ENCODE results near the gene LIN54.
"Not testable (repeated sequence)": the region's sequence is repeated elsewhere in the genome, so short reads cannot be mapped to it uniquely, and the experiment has no call there.

LIN54 gene

DNA sequence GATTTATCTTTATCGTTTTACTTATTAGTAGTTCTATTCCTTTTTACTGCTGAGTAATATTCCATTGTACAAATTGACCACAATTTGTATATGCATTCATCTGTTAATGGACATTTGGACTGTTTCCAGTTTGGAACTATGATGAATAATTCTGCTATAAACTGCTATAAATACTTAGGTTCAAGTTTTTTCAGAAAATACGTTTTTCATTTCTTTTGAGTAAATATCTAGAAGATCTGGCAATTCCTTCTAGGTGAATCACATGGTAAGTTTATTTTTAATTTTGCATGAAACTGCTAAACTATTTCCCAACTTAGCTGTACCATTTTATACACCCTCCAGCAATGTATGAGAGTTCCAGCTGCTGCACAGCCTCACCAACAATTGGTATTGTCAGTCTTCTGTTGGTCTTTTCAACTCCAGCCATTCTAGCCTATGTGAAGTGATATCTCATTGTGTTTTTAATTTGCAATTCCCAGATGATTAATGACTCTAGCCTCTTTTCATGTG, 22.2 kb downstream of the LIN54 start:
- Mint-ChIP-seq H3K27me3 (no peaks in the 10 kb centered on the region), H3K36me3 (peaks cover 5% of the 10 kb centered on the region), H3K4me1 (ENCODE audit: low read depth) (peaks cover 21% of the 10 kb centered on the region), H3K4me3 (no peak overlapping the region), H3K27ac (peak overlapping the region; percentile 28), H3K9me3 (ENCODE audit: low read depth) (no peaks in the 10 kb centered on the region)

DNA sequence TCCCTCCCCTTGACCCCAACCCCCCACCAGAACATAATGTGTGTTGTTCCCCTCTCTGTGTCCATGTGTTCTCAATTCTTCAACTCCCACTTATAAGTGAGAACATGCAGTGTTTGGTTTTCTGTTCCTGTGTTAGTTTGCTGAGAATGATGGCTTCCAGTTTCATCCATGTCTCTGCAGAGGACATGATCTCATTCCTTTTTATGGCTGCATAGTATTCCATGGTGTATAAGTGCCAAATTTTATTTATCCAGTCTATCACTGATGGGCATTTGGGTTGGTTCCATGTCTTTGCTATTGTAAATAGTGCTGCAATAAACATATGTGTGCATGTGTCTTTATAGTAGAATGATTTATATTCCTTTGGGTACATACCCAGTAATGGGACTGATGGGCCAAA, 23.1 kb downstream of the LIN54 start:
- H3K27me3 Mint-ChIP-seq, H3K4me3 Mint-ChIP-seq: not testable (repeated sequence)

DNA sequence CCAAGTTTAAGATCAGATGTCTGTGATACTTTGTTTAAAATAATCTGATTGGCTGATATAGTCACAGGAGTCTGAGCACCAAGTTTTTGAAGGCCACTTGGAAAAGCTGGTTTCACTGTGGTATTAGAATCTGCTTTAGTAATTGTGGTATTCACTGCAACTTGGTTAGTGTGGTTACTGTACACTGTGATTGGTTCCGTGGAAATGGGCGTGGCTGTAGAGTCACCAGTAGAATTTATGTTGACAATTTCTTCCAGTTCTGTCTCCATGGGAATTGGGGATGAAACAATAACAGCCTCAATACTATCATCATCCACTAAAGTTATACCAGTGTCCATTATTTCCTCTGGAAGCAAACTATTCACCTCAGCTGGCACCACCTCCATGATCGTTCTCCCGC, 26.2 kb downstream of the LIN54 start:
- Mint-ChIP-seq H3K9me3 (ENCODE audit: low read depth) (no peaks in the 10 kb centered on the region), H3K27me3 (no peaks in the 10 kb centered on the region), H3K27ac (no peak overlapping the region), H3K4me3 (no peak overlapping the region), H3K4me1 (ENCODE audit: low read depth) (peaks cover 10% of the 10 kb centered on the region), H3K36me3 (peaks cover 9% of the 10 kb centered on the region)

More for the DNA sequence above, 23.1 kb downstream of the LIN54 start:
- not testable (repeated sequence) for H3K27ac Mint-ChIP-seq; H3K36me3 Mint-ChIP-seq; H3K9me3 Mint-ChIP-seq (ENCODE audit: low read depth)
- H3K4me1 Mint-ChIP-seq (ENCODE audit: low read depth): peaks cover 21% of the 10 kb centered on the region

DNA sequence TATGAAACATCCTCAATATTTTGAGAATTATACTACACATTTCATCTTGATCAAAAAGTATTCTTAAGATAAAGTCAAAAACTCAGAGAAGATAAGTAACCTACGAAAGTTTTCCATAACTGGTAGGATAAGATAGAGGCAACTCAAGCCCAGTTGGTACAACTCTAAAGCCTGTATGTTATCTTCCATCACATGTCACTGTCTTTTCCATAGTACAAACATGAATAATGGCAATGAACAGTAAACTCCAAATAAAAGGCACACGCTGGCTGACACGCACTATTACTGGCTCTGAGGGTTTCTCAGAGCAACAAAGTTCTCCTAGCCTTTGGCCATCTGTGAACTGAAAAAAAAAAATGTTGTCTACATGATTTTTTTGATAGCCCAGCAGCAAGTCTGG, 27.2 kb downstream of the LIN54 start:
- Mint-ChIP-seq H3K4me3 (no peak overlapping the region), H3K27ac (no peak overlapping the region), H3K27me3 (no peaks in the 10 kb centered on the region), H3K9me3 (ENCODE audit: low read depth) (no peaks in the 10 kb centered on the region), H3K36me3 (peaks cover 9% of the 10 kb centered on the region), H3K4me1 (ENCODE audit: low read depth) (peaks cover 6% of the 10 kb centered on the region)

DNA sequence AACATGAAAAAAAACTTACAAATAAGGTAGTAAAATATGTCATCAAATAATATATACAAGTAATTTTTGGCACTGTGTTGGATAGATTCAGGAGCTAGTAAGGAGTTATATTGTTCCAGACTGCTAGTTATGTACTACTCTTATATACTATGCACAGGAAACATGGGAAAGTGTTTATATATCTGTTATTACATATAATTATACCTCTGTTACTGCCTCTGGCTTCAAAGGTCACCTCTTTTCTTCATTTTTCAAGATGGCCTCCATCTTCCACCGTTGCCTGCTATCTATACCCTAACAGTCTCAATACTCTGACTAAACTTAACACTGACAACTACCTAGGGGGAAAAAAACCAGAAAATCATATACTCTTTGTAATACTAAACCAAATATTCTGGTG, 29.5 kb downstream of the LIN54 start:
- Mint-ChIP-seq H3K4me1 (ENCODE audit: low read depth) (peaks cover 6% of the 10 kb centered on the region), H3K36me3 (peaks cover 12% of the 10 kb centered on the region), H3K4me3 (no peak overlapping the region), H3K9me3 (ENCODE audit: low read depth) (no peaks in the 10 kb centered on the region), H3K27me3 (no peaks in the 10 kb centered on the region), H3K27ac (no peak overlapping the region)

DNA sequence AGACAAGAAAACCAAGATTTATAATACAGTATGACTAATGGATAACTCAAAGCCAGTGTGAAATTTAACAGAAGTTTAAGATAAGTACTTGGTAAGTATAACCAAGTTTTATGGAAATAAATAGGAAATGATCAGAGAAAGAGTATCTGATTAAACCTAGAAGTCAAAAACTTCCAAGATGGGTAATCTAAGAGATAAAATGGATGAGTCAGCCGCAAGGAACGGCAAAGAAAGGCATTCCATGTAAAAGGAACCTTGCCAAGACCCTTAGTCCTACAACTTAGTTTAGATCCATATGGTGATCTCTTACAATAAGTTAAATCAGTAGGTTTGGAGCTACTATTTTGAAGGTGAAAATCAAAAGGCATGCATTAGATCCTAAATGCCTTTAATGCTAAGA, 34.8 kb downstream of the LIN54 start:
- Mint-ChIP-seq H3K36me3 (peaks cover 11% of the 10 kb centered on the region), H3K27ac (no peak overlapping the region), H3K9me3 (ENCODE audit: low read depth) (no peaks in the 10 kb centered on the region), H3K4me1 (ENCODE audit: low read depth) (no peaks in the 10 kb centered on the region), H3K4me3 (no peak overlapping the region), H3K27me3 (no peaks in the 10 kb centered on the region)

DNA sequence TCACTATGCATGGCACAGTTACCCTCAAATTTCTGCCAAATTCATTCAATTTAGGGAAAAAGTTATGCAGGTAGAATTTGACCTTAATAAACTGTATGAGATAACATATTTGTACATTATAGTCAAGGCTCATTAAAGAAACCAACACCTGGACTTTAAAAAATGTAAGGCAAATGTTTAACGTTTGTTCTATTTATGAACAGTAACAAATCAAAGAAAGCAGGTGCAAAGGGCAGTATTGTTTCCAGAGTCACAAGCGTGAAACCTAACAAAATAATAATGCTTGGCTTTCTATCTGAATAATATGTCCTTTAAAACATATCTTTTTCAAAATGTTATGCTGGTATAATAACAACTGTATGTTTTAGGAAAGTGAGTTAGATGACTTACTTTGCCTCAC, 41.2 kb downstream of the LIN54 start:
- no peaks in the 10 kb centered on the region for H3K9me3 Mint-ChIP-seq (ENCODE audit: low read depth)
- no peaks in the 10 kb centered on the region for H3K4me1 Mint-ChIP-seq (ENCODE audit: low read depth)
- H3K4me3 Mint-ChIP-seq: no peak overlapping the region
- no peak overlapping the region for H3K27ac Mint-ChIP-seq
- peaks cover 18% of the 10 kb centered on the region for H3K36me3 Mint-ChIP-seq
- no peaks in the 10 kb centered on the region for H3K27me3 Mint-ChIP-seq

DNA sequence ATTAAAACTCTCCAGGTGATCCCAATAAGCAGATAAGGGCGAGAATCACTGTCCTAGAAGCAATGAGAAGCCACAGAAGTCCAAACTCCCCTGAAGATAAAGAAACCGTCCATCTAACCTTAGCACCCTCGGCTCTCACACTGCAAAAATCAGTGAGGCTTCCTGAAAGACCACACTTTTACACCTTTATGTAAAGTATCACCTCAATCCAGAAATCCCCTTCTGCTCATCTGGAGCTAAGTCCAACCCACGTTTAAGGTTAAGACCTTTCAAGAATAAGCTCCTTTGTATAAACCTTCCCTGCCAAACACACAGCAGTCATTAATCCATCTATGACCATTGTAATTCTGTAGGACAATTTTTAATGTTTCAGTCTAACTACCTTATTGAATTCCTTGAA, 41.7 kb downstream of the LIN54 start:
- Mint-ChIP-seq H3K36me3 (peaks cover 21% of the 10 kb centered on the region), H3K9me3 (ENCODE audit: low read depth) (no peaks in the 10 kb centered on the region), H3K4me1 (ENCODE audit: low read depth) (no peaks in the 10 kb centered on the region), H3K27me3 (no peaks in the 10 kb centered on the region), H3K27ac (no peak overlapping the region), H3K4me3 (no peak overlapping the region)

DNA sequence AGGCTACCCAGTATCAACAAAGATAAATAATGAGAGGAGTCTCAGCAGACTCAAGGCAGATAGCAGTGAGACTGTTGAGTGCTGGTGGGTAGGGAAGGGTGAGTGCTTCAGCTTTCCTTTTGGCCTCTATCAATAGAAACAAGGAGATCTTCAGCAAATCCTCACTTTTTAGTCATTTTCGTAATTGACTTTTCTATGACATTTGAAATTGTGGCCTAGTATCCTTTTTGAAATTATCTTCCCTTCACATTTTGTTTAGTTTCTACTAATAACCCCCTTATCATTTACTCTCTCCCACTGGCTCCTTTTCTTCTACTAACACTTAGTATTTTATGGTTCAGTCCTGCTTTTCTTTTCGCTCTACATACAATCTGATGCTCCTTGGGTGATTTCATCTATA, 44.9 kb downstream of the LIN54 start:
- Mint-ChIP-seq H3K4me1 (ENCODE audit: low read depth) (peaks cover 3% of the 10 kb centered on the region), H3K36me3 (peaks cover 26% of the 10 kb centered on the region), H3K27me3 (no peaks in the 10 kb centered on the region), H3K27ac (no peak overlapping the region), H3K4me3 (no peak overlapping the region), H3K9me3 (ENCODE audit: low read depth) (no peaks in the 10 kb centered on the region)

DNA sequence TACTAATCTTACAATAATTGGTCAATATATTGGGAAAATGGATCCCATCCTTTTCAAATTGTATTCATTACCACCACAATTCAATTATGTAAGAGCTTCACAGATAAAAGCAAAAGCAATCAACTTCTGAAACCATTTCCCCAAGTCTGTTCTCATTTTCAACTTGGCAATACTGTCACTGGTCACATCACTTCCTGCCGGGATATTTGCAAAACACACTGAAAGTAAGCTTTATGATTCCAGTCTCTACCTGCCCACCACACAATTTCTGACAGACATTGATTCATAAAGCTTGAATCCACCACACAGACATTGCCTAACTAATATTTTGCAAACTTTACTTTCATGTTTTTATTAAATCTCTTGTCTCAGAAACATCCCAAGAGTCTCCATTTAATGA, 53.6 kb downstream of the LIN54 start:
- H3K4me1 Mint-ChIP-seq (ENCODE audit: low read depth): peaks cover 10% of the 10 kb centered on the region
- no peaks in the 10 kb centered on the region for H3K9me3 Mint-ChIP-seq (ENCODE audit: low read depth)
- peaks cover 21% of the 10 kb centered on the region for H3K36me3 Mint-ChIP-seq
- H3K27ac Mint-ChIP-seq: peak overlapping the region; percentile 13
- no peaks in the 10 kb centered on the region for H3K27me3 Mint-ChIP-seq
- no peak overlapping the region for H3K4me3 Mint-ChIP-seq

DNA sequence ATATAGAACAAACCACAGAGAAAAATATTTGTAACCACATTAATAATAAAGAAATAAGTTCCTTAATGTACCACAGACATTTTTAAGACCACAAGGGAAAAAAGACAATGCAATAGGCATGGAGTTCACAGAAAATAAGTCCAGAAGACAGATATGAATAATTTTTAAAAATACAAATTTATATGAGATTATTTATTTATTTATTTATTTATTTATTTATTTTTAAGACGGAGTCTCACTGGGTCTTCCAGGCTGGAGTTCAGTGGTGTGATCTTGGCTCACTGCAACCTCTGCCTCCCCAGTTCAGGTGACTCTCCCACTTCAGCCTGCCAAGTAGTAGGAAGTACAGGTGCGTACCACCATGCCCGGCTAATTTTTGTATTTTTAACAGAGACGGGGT, 56.4 kb downstream of the LIN54 start:
- H3K27me3 Mint-ChIP-seq: no peaks in the 10 kb centered on the region
- no peak overlapping the region for H3K27ac Mint-ChIP-seq
- H3K4me3 Mint-ChIP-seq: no peak overlapping the region
- H3K36me3 Mint-ChIP-seq: peaks cover 20% of the 10 kb centered on the region
- H3K4me1 Mint-ChIP-seq (ENCODE audit: low read depth): peaks cover 10% of the 10 kb centered on the region
- no peaks in the 10 kb centered on the region for H3K9me3 Mint-ChIP-seq (ENCODE audit: low read depth)

DNA sequence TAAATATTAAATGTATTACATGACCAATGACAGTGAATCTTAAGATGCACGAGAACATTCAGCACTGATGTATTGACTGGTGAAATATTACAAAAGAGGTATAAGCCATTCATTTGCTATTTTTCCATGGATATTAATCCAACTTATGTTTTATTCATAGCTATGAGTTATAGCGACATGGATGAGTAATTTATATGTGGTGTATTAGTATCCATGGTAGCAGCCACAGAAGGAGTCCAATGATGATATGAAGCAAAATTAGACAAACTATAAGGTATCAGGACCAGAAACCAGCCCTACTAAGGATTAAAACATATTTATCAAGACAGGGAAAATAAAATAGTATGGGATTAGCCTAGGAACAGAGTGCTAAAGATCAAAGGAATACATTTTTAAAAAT, 59.4 kb downstream of the LIN54 start:
- Mint-ChIP-seq H3K4me3 (no peak overlapping the region), H3K27ac (no peak overlapping the region), H3K36me3 (peaks cover 12% of the 10 kb centered on the region), H3K9me3 (ENCODE audit: low read depth) (no peaks in the 10 kb centered on the region), H3K27me3 (no peaks in the 10 kb centered on the region), H3K4me1 (ENCODE audit: low read depth) (peaks cover 1% of the 10 kb centered on the region)

DNA sequence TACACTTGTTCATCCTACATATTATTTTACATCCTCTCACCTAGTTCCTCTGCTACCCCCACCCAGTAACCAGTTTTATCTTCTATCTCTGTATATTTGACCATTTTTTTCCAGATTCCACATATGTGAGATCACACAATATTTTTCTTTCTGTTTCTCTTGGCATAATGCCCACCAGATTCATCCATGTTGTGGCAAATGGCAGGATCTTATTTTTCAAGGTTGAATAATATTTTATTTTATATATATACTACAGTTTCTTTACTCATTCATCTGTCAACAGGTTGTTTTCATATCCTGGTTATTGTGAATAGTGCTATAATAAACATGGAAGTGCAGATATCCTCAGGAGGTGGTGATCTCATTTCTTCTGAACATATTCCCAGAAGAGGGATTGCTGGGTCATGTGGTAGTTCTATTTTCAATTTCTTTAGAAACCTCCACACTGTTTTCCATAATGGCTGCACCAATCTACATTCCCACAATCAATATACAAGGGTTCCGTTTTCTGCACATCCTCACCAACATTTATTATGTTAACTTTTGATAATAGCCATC, 61.9 kb downstream of the LIN54 start:
- H3K4me1 Mint-ChIP-seq (ENCODE audit: low read depth): no peaks in the 10 kb centered on the region
- no peaks in the 10 kb centered on the region for H3K27me3 Mint-ChIP-seq
- H3K9me3 Mint-ChIP-seq (ENCODE audit: low read depth): no peaks in the 10 kb centered on the region
- H3K27ac Mint-ChIP-seq: no peak overlapping the region
- peaks cover 9% of the 10 kb centered on the region for H3K36me3 Mint-ChIP-seq
- H3K4me3 Mint-ChIP-seq: no peak overlapping the region

DNA sequence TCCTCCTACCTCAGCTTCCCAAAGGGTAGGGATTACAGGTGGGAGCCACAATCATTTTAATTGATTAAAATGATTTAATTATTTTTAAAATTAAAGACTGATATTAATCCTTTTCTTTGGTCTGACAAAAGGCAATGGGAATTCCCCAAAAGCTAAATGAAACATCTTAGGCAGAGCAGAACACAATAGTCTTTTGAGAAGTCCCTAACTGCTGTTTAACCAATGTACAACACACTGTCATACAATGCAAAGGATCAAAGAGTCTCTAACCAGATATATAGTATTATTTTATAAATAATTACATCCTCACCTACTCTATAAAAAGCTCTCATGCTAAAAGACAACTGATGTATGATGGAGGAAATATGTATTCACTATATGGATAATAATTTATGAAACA, 63.1 kb downstream of the LIN54 start:
- H3K9me3 Mint-ChIP-seq (ENCODE audit: low read depth): no peaks in the 10 kb centered on the region

DNA sequence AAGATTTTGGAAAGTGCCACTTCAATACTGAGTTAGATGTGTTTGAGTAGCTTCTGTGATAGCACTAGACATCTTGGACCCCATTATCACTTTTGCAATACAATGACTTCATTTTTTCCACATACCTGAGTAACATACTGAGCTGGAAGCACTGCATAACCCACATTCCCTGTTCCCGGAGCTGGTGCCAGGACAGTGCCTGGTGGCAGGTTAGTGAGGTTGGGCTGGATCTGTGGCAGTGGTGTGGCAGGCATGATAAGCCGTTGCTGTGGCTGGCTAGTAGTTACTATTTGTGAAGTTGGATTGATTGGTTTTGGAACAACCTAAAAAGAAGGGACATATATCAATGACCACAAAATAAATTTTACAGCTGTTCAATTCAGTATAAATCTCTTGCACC, 71.2 kb downstream of the LIN54 start:
- Mint-ChIP-seq H3K27me3 (no peaks in the 10 kb centered on the region), H3K4me1 (ENCODE audit: low read depth) (no peaks in the 10 kb centered on the region), H3K9me3 (ENCODE audit: low read depth) (no peaks in the 10 kb centered on the region), H3K4me3 (no peak overlapping the region), H3K27ac (no peak overlapping the region), H3K36me3 (peaks cover 17% of the 10 kb centered on the region)

More for the DNA sequence above, 63.1 kb downstream of the LIN54 start:
- no peaks in the 10 kb centered on the region for H3K27me3 Mint-ChIP-seq
- peaks cover 8% of the 10 kb centered on the region for H3K36me3 Mint-ChIP-seq
- no peaks in the 10 kb centered on the region for H3K4me1 Mint-ChIP-seq (ENCODE audit: low read depth)
- no peak overlapping the region for H3K4me3 Mint-ChIP-seq
- H3K27ac Mint-ChIP-seq: no peak overlapping the region

DNA sequence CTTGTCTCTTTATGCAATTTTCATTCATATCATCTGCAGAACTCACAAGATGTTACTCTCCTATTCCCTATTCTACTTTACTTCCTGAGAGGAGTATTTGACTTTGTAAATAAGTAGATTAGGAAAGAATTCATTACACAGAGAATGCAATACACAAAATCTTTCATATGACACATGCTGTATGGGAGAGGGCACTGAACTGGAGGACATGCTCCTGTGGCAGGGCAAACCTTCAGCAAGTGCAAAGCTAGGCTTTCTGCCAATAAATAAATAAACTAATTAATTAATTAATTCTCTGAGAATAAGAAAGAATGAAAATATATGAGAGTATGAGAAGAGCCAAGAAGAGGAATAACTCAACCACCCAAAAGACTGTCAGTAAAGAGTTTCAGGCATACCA, 76.2 kb downstream of the LIN54 start:
- Mint-ChIP-seq H3K4me3 (no peak overlapping the region), H3K36me3 (peaks cover 18% of the 10 kb centered on the region), H3K27me3 (no peaks in the 10 kb centered on the region)

More for the DNA sequence above, 76.2 kb downstream of the LIN54 start:
- Mint-ChIP-seq H3K9me3 (ENCODE audit: low read depth) (no peaks in the 10 kb centered on the region), H3K27ac (no peak overlapping the region), H3K4me1 (ENCODE audit: low read depth) (no peaks in the 10 kb centered on the region)

Data from activated naive CD8-positive, alpha-beta T cell (primary cell).